ENCODE results near the gene PDE11A. TPM values are rescaled to one million over a fixed set of nuclear protein-coding genes. Genes with fewer than 3 reads are reported as not detected.

The PDE11A gene
- total RNA-seq, 1 donor from 2014 or later, result 0.27 TPM

DNA sequence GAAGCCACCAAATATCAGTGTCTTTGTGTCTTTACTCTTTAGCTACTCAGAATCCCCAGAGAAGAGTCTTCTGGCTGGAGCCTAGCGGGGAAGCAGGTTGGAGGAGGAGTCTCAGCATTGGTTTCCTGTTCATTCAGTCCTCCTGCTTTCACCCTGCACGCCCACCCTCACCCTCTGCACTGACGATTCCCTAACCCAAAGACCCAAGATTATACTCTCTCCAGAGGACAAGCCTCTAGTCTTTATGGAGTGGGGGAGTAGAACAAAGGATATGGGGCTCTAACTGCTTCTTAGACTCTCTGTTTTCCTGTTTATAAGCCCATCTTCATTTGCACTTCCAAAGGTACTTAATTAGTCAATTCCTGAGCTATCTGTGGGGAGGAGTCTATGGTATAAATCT, 341.2 kb downstream of the PDE11A start:
- TF ChIP-seq, protein P1, sequence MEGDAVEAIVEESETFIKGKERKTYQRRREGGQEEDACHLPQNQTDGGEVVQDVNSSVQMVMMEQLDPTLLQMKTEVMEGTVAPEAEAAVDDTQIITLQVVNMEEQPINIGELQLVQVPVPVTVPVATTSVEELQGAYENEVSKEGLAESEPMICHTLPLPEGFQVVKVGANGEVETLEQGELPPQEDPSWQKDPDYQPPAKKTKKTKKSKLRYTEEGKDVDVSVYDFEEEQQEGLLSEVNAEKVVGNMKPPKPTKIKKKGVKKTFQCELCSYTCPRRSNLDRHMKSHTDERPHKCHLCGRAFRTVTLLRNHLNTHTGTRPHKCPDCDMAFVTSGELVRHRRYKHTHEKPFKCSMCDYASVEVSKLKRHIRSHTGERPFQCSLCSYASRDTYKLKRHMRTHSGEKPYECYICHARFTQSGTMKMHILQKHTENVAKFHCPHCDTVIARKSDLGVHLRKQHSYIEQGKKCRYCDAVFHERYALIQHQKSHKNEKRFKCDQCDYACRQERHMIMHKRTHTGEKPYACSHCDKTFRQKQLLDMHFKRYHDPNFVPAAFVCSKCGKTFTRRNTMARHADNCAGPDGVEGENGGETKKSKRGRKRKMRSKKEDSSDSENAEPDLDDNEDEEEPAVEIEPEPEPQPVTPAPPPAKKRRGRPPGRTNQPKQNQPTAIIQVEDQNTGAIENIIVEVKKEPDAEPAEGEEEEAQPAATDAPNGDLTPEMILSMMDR (IDR thresholded peaks at IDR 0.05; ENCODE audit: partially characterized antibody, unreplicated experiment), result no peak
- H3K27me3 Mint-ChIP-seq (ENCODE audit: unreplicated experiment), result peaks cover 2% of the 10 kb centered on the region
- DNase-seq, result no peak
- H3K4me1 Mint-ChIP-seq (ENCODE audit: low read depth, unreplicated experiment), result peaks cover 9% of the 10 kb centered on the region
- no peaks in the 10 kb centered on the region for H3K36me3 Mint-ChIP-seq (ENCODE audit: unreplicated experiment)
- H3K27ac Mint-ChIP-seq (ENCODE audit: unreplicated experiment), result no peak overlapping the region
- H3K4me3 Mint-ChIP-seq (ENCODE audit: unreplicated experiment), result no peak overlapping the region
- H3K9me3 Mint-ChIP-seq (ENCODE audit: unreplicated experiment), result peaks cover 4% of the 10 kb centered on the region

- Mint-ChIP-seq H3K27me3 (ENCODE audit: unreplicated experiment) (peaks cover 2% of the 10 kb centered on the region), H3K9me3 (ENCODE audit: unreplicated experiment) (peaks cover 4% of the 10 kb centered on the region), H3K4me1 (ENCODE audit: low read depth, unreplicated experiment) (peaks cover 9% of the 10 kb centered on the region), H3K27ac (ENCODE audit: unreplicated experiment) (no peak overlapping the region), H3K36me3 (ENCODE audit: unreplicated experiment) (no peaks in the 10 kb centered on the region), H3K4me3 (ENCODE audit: unreplicated experiment) (no peak overlapping the region)
- no peak for DNase-seq
- TF ChIP-seq, protein P1 (IDR thresholded peaks at IDR 0.05; ENCODE audit: partially characterized antibody, unreplicated experiment), result no peak
Measured at GRCh38 chr2:177730792-177731191, 341.8 kb downstream of the PDE11A start.

GRCh38 chr2:177730363-177730762, 342.2 kb downstream of the PDE11A start:
- Mint-ChIP-seq H3K9me3 (ENCODE audit: unreplicated experiment) (peaks cover 4% of the 10 kb centered on the region), H3K27me3 (ENCODE audit: unreplicated experiment) (peaks cover 2% of the 10 kb centered on the region), H3K4me1 (ENCODE audit: low read depth, unreplicated experiment) (peaks cover 9% of the 10 kb centered on the region), H3K27ac (ENCODE audit: unreplicated experiment) (no peak overlapping the region), H3K4me3 (ENCODE audit: unreplicated experiment) (no peak overlapping the region), H3K36me3 (ENCODE audit: unreplicated experiment) (no peaks in the 10 kb centered on the region)
- TF ChIP-seq, protein P1 (IDR thresholded peaks at IDR 0.05; ENCODE audit: partially characterized antibody, unreplicated experiment), result no peak
- no peak for DNase-seq

DNA sequence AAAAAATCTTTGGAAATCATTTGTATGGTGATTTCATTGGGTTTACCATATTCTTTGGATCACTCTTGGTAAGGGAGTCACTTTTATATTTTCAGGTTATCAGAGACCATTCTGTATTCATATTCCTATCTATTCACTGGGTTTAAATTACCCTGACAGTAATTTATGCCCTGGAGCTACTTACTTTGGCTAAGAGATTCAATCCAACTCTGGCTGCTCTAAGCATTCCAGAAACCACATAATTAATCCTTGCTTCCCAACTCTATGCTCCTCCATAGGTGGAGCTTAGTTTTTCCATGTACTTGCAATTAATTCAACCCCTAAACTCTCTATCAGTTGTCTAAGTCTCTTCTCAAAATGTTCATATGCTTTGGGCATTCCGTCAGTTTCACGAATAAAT, 343.7 kb downstream of the PDE11A start:
- TF ChIP-seq, protein P1 (IDR thresholded peaks at IDR 0.05; ENCODE audit: partially characterized antibody, unreplicated experiment), result no peak
- Mint-ChIP-seq H3K36me3 (ENCODE audit: unreplicated experiment) (no peaks in the 10 kb centered on the region), H3K27me3 (ENCODE audit: unreplicated experiment) (no peaks in the 10 kb centered on the region), H3K4me3 (ENCODE audit: unreplicated experiment) (no peak overlapping the region), H3K4me1 (ENCODE audit: low read depth, unreplicated experiment) (peaks cover 6% of the 10 kb centered on the region), H3K9me3 (ENCODE audit: unreplicated experiment) (peaks cover 2% of the 10 kb centered on the region), H3K27ac (ENCODE audit: unreplicated experiment) (no peak overlapping the region)
- DNase-seq, result no peak

- Mint-ChIP-seq H3K27me3 (ENCODE audit: unreplicated experiment) (no peaks in the 10 kb centered on the region), H3K4me1 (ENCODE audit: low read depth, unreplicated experiment) (peaks cover 6% of the 10 kb centered on the region), H3K27ac (ENCODE audit: unreplicated experiment) (no peak overlapping the region), H3K36me3 (ENCODE audit: unreplicated experiment) (no peaks in the 10 kb centered on the region), H3K9me3 (ENCODE audit: unreplicated experiment) (peaks cover 2% of the 10 kb centered on the region), H3K4me3 (ENCODE audit: unreplicated experiment) (no peak overlapping the region)
- TF ChIP-seq, protein P1 (IDR thresholded peaks at IDR 0.05; ENCODE audit: partially characterized antibody, unreplicated experiment), result no peak
- DNase-seq, result no peak
Measured at GRCh38 chr2:177728399-177728765, 344.2 kb downstream of the PDE11A start.
